HG03097 (cell line): ENCODE data around the gene CCNJ.
"Not testable (repeated sequence)": the region's sequence is repeated elsewhere in the genome, so short reads cannot be mapped to it uniquely, and the experiment has no call there.

Experiments used
- ATAC-seq: cut with Tn5 transposase; IDR thresholded peaks from one replicate; pipeline ENCODE4 v1.9.1; 2021; ENCODE audit not compliant: unreplicated experiment, low FRiP score

CCNJ gene, protein sequence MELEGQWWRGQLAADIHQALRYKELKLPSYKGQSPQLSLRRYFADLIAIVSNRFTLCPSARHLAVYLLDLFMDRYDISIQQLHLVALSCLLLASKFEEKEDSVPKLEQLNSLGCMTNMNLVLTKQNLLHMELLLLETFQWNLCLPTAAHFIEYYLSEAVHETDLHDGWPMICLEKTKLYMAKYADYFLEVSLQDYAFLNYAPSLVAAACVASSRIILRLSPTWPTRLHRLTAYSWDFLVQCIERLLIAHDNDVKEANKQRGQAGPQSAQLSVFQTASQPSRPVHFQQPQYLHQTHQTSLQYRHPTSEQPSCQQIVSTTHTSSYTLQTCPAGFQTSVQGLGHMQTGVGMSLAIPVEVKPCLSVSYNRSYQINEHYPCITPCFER

DNA sequence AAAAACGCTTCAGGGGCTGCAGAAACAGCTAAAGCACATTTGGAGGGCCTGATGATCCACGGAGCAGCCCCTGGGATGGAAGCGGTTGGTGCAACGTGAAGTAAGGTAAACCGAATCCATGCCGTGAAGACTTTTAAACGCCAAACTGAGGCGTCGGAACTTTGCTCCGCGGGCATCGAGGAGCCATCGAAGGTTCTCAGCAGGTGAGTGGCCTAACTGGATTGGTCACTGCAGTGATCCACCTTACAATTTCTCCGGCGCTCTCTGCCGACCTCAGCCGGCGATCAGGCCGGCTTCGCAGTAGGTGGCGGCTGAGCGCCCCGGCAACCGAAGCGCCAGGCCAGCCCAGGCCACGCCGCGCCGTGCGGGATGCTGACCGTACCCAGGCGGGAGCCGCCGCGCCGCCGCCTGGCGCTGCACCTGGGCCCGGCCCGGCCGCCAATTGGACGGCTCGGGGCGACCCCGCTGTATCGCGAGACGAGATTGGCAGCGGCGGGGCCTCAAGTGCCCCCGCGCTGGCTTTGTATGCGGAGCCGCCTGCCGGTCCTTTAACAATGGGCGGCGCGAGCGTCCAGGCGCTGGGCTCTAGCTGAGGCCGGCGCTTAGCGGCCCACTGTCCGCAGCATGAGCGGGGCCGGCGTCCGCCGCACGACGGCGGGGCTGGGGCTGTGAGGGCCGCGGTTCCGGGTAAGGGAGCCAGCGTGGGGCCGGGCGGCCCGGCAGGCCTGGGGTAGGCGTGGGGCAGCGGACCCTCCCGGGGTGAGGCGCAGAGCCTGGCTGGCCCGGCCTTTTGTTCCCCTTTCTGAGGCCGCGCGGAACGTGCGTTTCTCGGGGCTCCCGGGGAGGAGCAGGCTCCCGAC is at the start of gene CCNJ:
Gene CCNJ (plus strand): TSS at position 551 of the 860 bp plus-strand sequence. CDS start 811 bp downstream, outside the sequence.
- ATAC-seq, result peak; percentile 78

DNA sequence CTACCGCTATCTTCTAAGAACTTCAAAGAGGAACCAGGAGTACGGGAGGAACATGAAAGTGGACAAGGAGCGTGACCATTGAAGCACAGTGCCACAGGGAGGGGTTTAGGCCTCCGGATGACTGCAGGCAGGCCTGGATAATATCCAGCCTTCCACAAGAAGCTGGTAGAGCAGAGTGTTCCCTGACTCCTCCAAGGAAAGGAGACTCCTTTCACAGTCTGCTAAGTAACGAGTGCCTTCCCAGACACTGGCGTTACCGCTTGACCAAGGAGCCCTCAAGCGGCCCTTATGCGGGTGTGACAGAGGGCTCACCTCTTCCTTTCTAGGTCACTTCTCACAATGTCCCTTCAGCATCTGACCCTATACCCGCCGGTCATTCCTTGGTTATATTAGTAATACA is 49.0 kb upstream of the CCNJ start:
- not testable (repeated sequence) for ATAC-seq

DNA sequence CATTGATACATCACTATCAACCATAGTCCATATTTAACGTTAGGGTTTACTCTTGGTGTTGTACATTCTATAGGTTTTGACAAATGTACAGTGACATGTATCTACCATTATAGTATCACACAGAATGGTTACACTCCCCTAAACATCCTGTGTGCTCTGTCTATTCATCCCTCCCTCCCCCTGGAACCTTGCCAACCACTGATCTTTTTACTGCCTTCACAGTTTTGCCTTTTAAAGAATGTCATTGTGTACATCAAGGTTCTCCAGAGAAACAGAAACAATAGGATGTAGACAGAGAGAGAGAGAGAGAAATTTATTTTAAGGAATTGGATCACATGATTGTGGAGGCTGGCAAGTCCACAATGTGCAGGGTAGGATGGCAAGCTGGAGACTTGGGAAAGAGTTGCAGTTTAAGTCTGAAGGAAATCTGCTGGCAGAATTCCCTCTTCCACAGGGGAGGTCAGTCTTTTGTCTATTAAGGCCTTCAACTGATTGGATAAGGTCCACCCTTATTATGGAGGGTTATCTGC is 45.1 kb upstream of the CCNJ start:
- no peak for ATAC-seq

DNA sequence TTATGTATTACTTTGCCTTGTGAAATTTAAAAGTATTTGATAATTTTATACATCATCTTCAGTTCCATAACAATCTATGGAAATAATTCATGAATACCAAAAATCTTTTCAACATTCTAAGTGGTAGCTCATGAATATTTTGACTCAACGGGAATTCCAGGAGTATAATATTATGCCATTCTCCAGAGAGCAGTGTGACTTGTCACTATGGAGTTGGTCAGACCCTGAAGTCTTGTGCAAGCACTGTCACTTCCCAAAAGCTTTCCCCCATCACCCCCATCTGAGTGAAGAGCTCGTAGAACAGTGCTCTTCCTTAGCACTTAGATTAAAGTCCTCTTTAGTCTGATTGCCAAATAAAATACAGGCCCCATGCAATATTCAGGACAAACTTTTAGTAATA is 29.4 kb upstream of the CCNJ start:
- no peak for ATAC-seq

DNA sequence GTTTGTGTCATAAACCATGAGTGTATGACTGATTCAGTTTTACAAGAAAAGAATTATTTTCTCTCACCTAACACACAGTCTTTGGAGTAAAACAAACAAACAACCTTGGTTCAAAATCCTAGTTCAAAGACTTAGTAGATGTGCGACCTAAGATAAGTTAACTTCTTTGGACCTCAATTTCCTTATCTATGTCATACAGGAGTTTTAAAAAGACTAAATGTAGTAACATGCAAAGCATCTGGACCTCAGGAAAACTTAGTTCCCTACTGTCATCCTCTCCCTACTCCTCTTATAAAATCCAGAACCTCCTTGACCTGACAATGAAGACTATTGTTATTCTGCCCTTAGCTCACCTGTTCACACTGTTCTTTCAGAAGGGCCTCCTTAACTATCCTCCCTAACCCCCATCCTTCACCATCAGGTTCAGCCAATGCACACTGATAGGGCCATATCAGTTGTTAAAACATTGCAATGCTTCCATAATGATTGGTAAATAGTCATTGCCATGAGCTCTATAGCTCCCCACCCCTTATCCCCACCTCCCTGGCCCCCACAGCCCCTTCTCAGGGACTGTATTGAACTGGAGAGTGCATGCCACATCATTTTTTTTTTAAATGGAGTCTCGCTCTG is 28.8 kb upstream of the CCNJ start:
- no peak for ATAC-seq

DNA sequence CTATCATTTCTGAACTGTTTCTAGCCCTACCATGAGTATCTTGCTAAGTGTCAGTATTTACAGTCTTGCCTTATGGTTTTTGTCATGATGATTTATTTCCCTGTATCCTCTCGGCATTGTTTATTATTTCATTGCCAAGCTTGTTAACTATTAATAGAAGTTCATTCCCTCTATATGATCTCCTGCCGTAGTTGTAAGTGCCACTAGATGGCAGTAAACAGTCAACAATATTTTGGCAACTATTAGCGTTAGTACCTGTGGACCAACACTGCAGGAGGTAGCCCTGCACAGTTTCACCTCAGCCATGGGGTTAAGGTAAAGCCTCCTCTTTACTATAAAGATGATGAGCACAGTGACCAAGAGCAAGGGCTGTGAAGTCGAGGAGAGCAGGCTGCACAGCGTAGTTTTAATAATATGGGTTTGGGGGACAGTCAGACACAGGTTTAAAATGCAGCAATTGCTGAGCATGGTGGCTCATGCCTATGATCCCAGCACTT is 26.1 kb upstream of the CCNJ start:
- peak; percentile 71 for ATAC-seq

DNA sequence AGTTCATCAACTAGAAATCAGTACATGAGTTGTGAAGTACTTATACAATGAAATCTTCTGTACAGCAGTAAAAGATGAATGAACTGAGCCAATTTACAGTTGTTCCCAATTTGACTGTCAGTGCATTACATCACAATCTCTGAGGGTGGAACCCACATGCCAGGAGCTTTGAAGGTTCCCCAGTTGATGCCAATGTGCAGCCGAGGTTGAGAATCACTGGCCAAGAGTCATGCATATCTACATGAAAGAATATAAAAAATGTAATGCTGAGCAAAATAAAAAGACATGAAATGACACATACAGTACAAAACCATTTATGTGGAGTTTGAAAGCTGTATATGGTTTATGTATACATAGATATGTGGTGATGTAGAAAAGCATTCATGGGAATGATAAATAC is 22.1 kb upstream of the CCNJ start:
- ATAC-seq, result no peak

DNA sequence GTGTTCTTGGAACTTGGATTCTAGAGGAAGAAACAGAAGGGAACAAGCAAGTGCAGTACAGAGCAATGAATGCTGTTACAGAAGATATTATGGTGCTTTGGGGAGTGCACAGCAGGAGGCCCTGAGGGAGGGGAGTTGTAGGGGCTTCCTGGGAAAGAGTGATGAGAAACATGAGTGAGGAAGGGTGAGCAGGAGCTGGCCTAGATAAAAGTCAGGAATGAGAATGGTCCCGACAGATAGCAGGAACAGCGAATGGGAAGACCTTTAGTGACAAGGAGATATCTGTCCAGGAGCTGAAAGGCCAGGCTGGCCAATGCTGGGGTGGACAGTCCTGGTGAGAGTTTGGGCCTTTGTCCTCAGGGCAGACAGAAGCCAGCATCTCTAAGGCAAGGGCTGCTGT is 20.6 kb upstream of the CCNJ start:
- ATAC-seq, result no peak

DNA sequence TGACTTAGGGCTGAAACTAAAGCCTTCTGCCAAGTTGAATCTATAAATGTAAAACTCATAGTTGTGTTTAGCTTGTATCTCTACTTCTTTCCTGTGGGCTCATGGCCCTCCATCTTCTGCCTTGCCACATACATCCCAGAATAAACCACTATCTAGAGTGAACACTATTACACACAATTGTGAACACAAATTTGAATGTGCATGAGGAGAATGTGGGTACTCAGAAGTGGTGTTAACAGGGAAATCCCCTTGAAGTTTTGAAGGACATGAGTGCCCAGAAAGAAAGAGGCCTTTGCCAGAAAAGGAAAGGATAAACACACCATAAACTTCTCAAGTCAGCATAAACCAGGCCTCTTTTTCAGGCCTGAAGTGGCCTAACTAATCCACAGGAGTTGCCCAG is 20.2 kb upstream of the CCNJ start:
- ATAC-seq, result no peak

DNA sequence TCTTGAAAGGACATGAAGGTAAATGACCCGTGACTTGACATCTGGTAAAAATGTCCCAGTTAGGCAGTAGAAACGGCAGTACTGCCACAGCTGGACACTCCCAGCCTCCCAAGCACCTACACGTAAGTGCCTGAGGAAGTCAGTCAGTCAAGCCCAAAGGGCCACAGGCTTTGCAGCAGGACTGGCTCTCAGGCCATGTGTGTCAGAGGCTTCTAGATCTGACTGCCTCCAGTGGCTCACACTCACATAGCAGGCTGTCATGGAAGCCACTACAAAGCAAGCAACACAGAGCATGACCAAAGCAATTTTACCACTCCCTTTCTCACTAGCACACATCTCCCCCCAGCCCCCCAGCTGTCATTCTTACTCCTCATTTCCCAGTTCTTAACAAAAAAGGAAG is 17.8 kb upstream of the CCNJ start:
- no peak for ATAC-seq

DNA sequence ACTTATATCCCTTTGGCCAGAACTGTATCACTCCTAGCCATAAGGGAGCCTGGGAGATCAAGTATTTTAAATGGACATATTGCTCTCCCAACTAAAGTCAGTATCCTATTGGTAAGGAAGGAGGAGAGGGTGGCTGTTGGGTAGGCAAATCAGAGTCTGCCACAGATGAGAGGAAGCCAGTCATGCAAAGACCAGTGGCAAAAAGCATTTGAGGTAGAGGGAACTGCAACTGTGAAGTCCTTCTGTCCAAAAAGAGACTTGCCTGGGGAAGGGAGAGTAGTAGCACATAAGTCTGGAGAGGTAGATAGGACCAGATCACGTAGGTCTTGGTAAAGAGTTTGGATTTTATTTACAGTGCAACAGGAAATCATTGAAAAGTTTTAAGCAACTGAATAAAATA is 8.8 kb upstream of the CCNJ start:
- no peak for ATAC-seq

DNA sequence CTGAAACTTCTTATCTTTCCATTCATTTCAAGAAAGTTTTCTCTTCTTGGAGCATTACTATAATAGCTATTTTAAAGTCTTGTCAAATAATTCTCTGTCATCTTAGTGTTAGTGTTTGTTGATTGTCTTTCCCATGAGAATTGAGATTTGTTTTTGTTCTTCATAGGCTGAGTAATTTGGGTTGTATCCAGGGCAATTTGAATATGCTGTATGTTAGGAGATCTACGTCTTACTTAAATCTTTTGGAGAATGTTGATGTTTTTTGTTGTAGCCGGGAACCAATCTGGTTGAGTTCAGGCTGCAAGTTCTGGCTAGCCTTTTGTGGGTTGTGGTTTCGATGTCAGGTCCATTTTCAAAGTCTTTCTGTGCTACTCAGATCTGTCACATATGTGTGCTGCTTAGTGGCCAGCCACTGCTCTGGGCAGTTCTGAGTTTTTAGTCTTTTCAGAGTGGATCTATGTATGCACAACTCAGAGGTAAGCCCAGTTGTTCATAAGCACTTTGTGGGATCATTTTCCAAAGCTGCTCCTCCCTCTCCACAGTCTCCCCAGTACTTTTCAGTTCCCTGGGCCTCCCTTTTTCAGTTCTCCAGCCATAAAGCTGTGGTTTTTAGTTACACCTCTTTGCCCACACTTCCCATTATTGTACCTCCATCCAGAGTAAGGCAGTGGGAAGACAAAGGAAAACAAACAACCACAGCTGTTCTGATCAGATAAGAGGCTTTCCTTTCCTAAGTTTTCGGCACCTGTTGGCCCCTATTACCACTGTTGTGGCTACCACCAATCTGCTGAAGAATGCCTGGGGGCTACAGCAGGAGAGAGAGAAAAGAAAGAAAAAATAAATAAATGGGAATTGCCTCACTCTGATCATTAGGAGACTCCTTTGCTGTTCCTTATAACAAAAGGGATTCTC is 4.7 kb upstream of the CCNJ start:
- ATAC-seq, result no peak

DNA sequence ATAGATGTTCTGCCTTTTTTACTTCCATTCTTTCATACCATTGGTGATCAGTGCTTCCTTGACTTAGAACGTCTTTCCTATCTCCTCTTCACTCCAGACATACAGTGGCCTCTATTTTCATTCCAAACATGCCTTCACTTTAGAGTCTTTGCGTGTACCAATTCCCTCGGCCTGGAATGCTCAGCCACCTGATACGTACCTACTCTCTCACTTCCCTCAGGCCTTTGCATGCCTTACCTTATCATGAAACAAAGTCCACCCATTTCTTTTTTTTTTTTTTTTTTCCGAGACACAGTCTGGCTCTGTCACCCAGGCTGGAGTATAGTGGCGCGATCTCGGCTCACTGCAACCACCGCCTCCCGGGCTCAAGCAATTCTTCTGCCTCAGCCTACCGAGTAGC is 2.2 kb upstream of the CCNJ start:
- ATAC-seq, result no peak

DNA sequence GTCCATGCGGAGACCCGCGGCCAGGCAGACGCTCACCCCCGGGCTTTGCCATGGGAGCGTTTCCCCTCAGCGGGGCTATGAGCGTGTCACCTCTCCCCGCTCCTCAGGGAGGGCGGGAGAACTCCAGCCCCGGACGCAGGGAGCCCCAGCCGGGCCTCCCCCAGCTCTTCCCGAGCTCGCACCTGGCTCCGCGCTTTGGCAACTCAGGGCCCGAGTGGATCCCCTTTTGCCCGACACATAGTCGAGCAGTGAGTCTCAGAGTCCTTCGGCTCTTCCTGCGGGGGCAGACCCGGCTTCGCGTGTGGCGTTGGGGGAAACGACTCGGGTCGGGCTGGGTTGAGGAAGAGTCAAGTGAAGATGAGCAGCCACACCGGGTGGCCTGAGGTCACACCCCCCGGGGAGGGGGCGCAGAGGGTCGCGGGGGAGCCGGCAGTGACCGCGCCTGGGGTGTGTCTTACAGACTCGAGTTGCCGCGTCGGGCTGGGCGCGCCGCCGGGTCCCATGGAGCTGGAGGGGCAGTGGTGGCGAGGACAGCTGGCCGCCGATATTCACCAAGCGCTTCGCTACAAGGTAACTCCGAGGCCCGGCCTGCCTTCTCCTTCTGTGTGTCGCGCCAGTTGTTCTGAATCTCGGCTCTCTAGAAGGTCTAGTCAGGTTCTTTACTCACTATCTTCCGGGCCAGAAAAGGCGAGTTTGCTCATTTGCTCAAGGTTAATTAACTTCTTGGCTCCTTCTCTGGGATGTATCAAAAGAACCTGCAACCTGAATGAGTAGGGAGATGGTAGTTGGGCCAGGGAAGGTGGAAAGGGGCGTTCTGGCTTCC is 721 bp downstream of the CCNJ start:
- ATAC-seq, result peak; percentile 33

DNA sequence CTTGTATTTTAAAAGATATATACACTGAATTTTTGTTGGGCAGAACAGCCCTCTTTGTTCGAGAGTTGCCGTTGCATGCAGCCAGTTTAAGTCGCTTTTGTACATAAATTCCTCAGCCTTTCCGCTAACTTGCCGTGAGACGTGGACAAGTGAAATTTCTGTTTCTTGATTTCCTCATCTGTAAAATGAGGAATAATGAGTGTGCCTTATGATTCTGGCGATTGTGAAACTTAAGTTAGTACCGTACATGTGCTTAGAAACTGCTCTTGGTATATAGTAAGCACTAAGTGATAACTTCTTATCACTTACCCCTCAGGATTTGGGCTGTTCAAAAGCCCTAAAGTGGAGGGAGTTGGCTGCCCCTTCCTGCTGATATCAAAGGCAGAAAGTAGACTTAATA is 1.4 kb downstream of the CCNJ start:
- no peak for ATAC-seq

DNA sequence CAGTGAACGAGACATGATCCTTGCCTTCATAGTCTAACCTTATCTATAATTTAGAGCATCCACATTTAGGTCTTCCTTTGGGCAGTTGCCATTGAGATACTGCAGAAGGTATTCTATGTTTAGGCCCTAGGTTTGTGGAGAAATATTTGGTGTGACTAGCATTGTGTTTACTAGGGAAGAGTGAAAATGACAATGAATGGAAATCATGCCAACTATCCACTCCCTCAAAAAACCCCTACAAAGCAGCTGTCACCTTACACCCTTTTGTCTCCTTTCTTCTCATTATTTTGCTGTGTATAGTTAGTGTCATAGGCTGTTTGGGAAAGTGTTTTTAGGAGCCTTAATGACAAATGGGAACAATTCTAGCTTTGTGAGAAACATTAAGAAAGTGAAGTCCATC is 3.2 kb downstream of the CCNJ start:
- no peak for ATAC-seq

DNA sequence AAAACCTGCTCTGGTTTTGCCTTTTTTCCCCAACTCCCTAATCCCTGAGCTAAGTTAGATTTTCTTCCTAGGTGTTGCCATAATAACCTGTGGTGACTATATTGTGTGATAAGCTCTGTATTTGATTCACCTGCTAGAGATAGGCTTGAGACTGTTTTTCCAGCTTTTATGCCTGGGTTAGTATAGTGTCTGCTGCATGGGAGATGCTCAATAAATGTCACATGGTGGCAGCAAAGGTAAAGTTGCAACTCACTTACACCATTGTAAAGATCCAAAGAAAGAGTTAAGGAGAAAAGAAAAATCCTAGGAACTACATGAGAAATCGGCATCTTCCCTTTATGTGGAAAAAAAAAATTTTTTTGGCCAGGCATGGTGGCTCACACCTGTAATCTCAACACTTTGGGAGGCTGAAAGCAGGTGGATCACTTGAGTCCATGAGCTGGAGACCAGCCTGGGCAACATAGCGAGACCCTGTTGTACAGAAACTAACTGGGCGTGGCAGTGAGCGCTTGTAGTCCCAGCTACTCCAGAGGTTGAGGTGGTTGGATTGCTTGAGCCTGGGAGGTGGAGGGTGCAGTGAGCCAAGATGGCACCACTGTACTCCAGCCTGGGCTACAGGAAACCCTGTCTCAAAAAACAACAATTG is 3.7 kb downstream of the CCNJ start:
- no peak for ATAC-seq

DNA sequence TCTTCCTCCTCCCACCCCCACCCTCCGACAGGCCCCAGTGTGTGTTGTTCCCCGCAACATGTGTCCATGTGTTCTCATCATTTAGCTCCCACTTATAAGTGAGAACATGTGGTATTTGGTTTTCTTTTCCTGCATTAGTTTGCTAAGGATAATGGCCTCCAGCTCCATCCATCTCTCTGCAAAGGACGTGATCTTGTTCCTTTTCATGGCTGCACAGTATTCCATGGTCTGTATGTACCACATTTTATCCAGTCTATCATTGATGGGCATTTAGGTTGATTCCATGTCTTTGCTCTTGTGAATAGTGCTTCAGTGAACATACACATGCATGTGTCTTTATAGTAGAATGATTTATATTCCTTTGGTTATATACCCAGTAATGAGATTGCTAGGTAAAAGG is 4.5 kb downstream of the CCNJ start:
- not testable (repeated sequence) for ATAC-seq

DNA sequence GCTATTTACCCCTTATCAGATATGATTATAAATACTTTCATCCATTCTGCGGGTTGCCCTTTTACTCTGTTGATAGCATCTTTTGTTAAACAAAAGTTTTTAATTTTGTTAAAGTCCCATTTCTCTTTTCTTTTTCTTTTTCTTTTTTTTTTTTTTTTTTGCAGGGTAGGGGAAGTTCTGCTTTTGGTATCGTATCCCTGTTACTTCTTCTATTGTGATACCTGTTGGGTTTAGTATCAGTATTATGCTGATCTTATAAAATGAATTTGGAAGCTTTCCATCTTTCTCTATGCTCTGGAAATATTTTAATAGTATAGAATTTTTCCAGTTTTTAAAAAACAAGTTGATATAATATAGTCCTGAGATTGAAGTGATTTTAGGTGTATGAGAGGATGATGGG is 6.0 kb downstream of the CCNJ start:
- no peak for ATAC-seq
